Right lobe of liver (tissue), 6 donors: ENCODE results near the gene ALPP. TPM values are rescaled to one million over a fixed set of nuclear protein-coding genes. Genes with fewer than 3 reads are reported as not detected.
"Not testable (repeated sequence)": the region's sequence is repeated elsewhere in the genome, so short reads cannot be mapped to it uniquely, and the experiment has no call there.

Source experiments
- ATAC-seq, 4 donors: fragments of 200-7000 bp; cut with Tn5 transposase; one replicate each; pipeline ENCODE4 v1.9.1; 2020; ENCODE audit warnings: mild to moderate bottlenecking in 4 of 4, moderate library complexity in 4 of 4
- DNase-seq, 3 donors: peaks; one replicate each; pipeline ENCODE4 v3.0.0-alpha.2; 2020
- H3K27ac ChIP-seq, 3 donors: fragments of 200-600 bp; one replicate each; pipeline ENCODE4 v1.8.0; 2022
- H3K27me3 ChIP-seq, 2 donors: fragments of 200-600 bp; one replicate each; pipeline ENCODE4 v1.8.0; 2022
- H3K36me3 ChIP-seq, 4 donors: fragments of 200-600 bp; sonication (generic) in 1 of 4; one replicate each; pipeline versions ENCODE4 v1.5.1 to v1.8.0; 2017 to 2022; ENCODE audit warnings: control low read depth in 1 of 4
- H3K4me1 ChIP-seq, 4 donors: fragments of 200-600 bp; sonication (generic) in 1 of 4; one replicate each; pipeline versions ENCODE4 v1.5.1 to v1.8.0; 2017 to 2022; ENCODE audit warnings: control low read depth in 1 of 4
- H3K4me3 ChIP-seq, 3 donors: fragments of 200-600 bp; one replicate each; pipeline ENCODE4 v1.8.0; 2022
- H3K9me3 ChIP-seq, 4 donors: fragments of 200-600 bp; sonication (generic) in 1 of 4; one replicate each; pipeline versions ENCODE4 v1.5.1 to v1.8.0; 2017 to 2022; ENCODE audit warnings: control low read depth in 1 of 4
- CTCF ChIP-seq, 4 donors: fragments of 200-600 bp in 3 of 4; fragments of 450-650 bp in 1 of 4; IDR thresholded peaks; one replicate each; pipeline versions ENCODE4 v1.5.1 to v1.8.0; 2016 to 2022; ENCODE audit warnings: antibody characterized with exemption in 4 of 4, mild to moderate bottlenecking in 2 of 4
- POLR2A ChIP-seq: fragments of 450-650 bp; IDR thresholded peaks from one replicate; pipeline ENCODE4 v1.6.1; 2017; ENCODE audit warnings: antibody characterized with exemption, mild to moderate bottlenecking
- WGBS: methylation state at CpG from one replicate; pipeline ENCODE4 v1.1.6; 2018; ENCODE audit warnings: low coverage, low lambda C conversion rate; ENCODE audit not compliant: insufficient coverage; ENCODE audit errors: missing lambda C conversion rate; 5-methylcytosine and 5-hydroxymethylcytosine counted together
- intact Hi-C, 2 donors: fragments of 100-400 bp; cut with DNase I; formaldehyde crosslinking; loops; one replicate each; pipeline versions ENCODE4 v1.11.2 to v1.14.1; 2022
- total RNA-seq, 6 experiments: library from RNA; depleted of rRNA in 2 of 6; stranded (reverse); fragments of >200 nt in 2 of 6; fragmentation: NEBNext Ultra II Directional in 3 of 6; extraction: Animal tissue kit (Norgen Biotek cat#: 25700) in 3 of 6; gene quantifications; one replicate each; pipeline versions ENCODE4 v1.1.0 to v1.2.4, GENCODE V29; 2016 to 2023
- donor health status: DM: no; HTN: yes; CAD: no.
- donor health status: DM: no; HTN: no; CAD: no.
- donor health status: DM: no; HTN: no; CAD: no.
- donor health status: DM: no; HTN: yes; CAD: no.
- donor health status: DM: no; HTN: yes; CAD: no.

The ALPP gene
- total RNA-seq, 6 experiments from 2014 or later = not detected

GRCh38 chr2:232336241-232336736 lies 42.3 kb upstream of the ALPP start:
- 95% methylated on average over 5 of the region's 15 CpGs for WGBS
- Histone ChIP-seq H3K9me3 (no peaks in the 10 kb centered on the region), H3K27ac (no peak overlapping the region), H3K27me3 (no peaks in the 10 kb centered on the region), H3K4me3 (no peak overlapping the region), H3K36me3 (no peaks in the 10 kb centered on the region), H3K4me1 (no peaks in the 10 kb centered on the region)
- no peak for TF ChIP-seq CTCF (IDR thresholded peaks at IDR 0.05)
- ATAC-seq = no peak
- intact Hi-C loops = no loop called here
- peak in 2 of 3 donors; percentile 36 to 43 for DNase-seq

GRCh38 chr2:232336981-232337720 lies 41.4 kb upstream of the ALPP start:
- no peak for TF ChIP-seq POLR2A
- TF ChIP-seq CTCF (IDR thresholded peaks at IDR 0.05) = no peak
- DNase-seq = peak in 1 of 3 donors; percentile 45
- Histone ChIP-seq H3K27me3 (no peaks in the 10 kb centered on the region), H3K9me3 (no peaks in the 10 kb centered on the region), H3K27ac (no peak overlapping the region), H3K4me3 (no peak overlapping the region), H3K36me3 (no peaks in the 10 kb centered on the region), H3K4me1 (no peaks in the 10 kb centered on the region)
- intact Hi-C loops = no loop called here
- ATAC-seq = no peak
- 20% methylated on average over 1 of the region's 18 CpGs for WGBS

- H3K27ac ChIP-seq, H3K27me3 ChIP-seq, H3K4me1 ChIP-seq, H3K4me3 ChIP-seq, intact Hi-C loops, H3K36me3 ChIP-seq, H3K9me3 ChIP-seq: not testable (repeated sequence)
- ATAC-seq (peak; percentile 35 to 66 (median 42)), DNase-seq (peak in 1 of 3 donors; percentile 17)
- 80% methylated on average over 4 of the region's 16 CpGs for WGBS
These were observed 40.3 kb upstream of the ALPP start for GRCh38 chr2:232338094-232338758.

GRCh38 chr2:232338759-232339106 lies 39.8 kb upstream of the ALPP start:
- Histone ChIP-seq H3K36me3 (no peaks in the 10 kb centered on the region), H3K4me3 (no peak overlapping the region), H3K27me3 (no peaks in the 10 kb centered on the region), H3K9me3 (no peaks in the 10 kb centered on the region), H3K4me1 (no peaks in the 10 kb centered on the region), H3K27ac (no peak overlapping the region)
- TF ChIP-seq CTCF (IDR thresholded peaks at IDR 0.05) = no peak
- no peak for TF ChIP-seq POLR2A
- WGBS = 90% methylated on average over 2 of the region's 7 CpGs
- ATAC-seq = no peak
- intact Hi-C loops = no loop called here
- DNase-seq = peak in 1 of 3 donors; percentile 37
